ENCODE data around the gene ZNF576. TPM values are rescaled to one million over a fixed set of nuclear protein-coding genes. Genes with fewer than 3 reads are reported as not detected.
A peak's percentile ranks its signal among the peaks of the same experiment; 100 is the strongest.

The ZNF576 gene
- total RNA-seq, 4 donors from 2014 or later, result 9.2 to 20.8 (median 13.7) TPM

- Histone ChIP-seq H3K27me3 (peaks cover 12% of the 10 kb centered on the region), H3K36me3 (no peaks in the 10 kb centered on the region), H3K9me3 (no peaks in the 10 kb centered on the region), H3K4me1 (peaks cover 41% of the 10 kb centered on the region), H3K4me3 (peak overlapping the region; percentile 55), H3K27ac (no peak overlapping the region)
- TF ChIP-seq EP300 (IDR thresholded peaks at IDR 0.05) (no peak), POLR2A (IDR thresholded peaks at IDR 0.05) (no peak), POLR2AphosphoS5 (IDR thresholded peaks at IDR 0.05) (no peak), CTCF (IDR thresholded peaks at IDR 0.05) (no peak)
- DNase-seq (ENCODE audit: low spot score in 2 of 2), result no peak
- WGBS, result 11% methylated on average over 18 of the region's 18 CpGs
Measured at GRCh38 chr19:43638995-43639518, 42.7 kb downstream of the ZNF576 start.

GRCh38 chr19:43639519-43640423 is 43.4 kb downstream of the ZNF576 start, which contains the start of gene CADM4:
CADM4 (minus strand) TSS chr19:43639850; CDS start chr19:43639790, 60 bp downstream.
- DNase-seq (ENCODE audit: low spot score in 2 of 2), result no peak
- Histone ChIP-seq H3K36me3 (no peaks in the 10 kb centered on the region), H3K27me3 (peaks cover 12% of the 10 kb centered on the region), H3K9me3 (no peaks in the 10 kb centered on the region), H3K4me3 (peak within 1 kb of the TSS; percentile 55), H3K27ac (no peak within 1 kb of the TSS), H3K4me1 (peaks cover 34% of the 10 kb centered on the region)
- TF ChIP-seq CTCF (IDR thresholded peaks at IDR 0.05) (no peak), EP300 (IDR thresholded peaks at IDR 0.05) (no peak), POLR2A (IDR thresholded peaks at IDR 0.05) (no peak)
- under 1% methylated on average over 53 of the region's 110 CpGs for WGBS

- peaks cover 12% of the 10 kb centered on the region for H3K27me3 ChIP-seq
Measured at GRCh38 chr19:43640424-43640757, 44.0 kb downstream of the ZNF576 start.

GRCh38 chr19:43641333-43641732 is 44.9 kb downstream of the ZNF576 start:
- H3K9me3 ChIP-seq, result no peaks in the 10 kb centered on the region
- H3K36me3 ChIP-seq, result no peaks in the 10 kb centered on the region
- 80% methylated on average over 2 of the region's 2 CpGs for WGBS
- H3K4me1 ChIP-seq, result peaks cover 22% of the 10 kb centered on the region
- peaks cover 12% of the 10 kb centered on the region for H3K27me3 ChIP-seq
- H3K4me3 ChIP-seq, result no peak overlapping the region
- TF ChIP-seq POLR2A (IDR thresholded peaks at IDR 0.05) (no peak), CTCF (IDR thresholded peaks at IDR 0.05) (no peak), EP300 (IDR thresholded peaks at IDR 0.05) (no peak), POLR2AphosphoS5 (IDR thresholded peaks at IDR 0.05) (no peak)
- DNase-seq (ENCODE audit: low spot score in 2 of 2), result no peak
- H3K27ac ChIP-seq, result no peak overlapping the region

More at GRCh38 chr19:43640424-43640757, 44.0 kb downstream of the ZNF576 start:
- TF ChIP-seq POLR2A (IDR thresholded peaks at IDR 0.05), result no peak
- no peak for TF ChIP-seq CTCF (IDR thresholded peaks at IDR 0.05)
- no peak for TF ChIP-seq EP300 (IDR thresholded peaks at IDR 0.05)
- no peak for TF ChIP-seq POLR2AphosphoS5 (IDR thresholded peaks at IDR 0.05)
- Histone ChIP-seq H3K4me1 (peaks cover 28% of the 10 kb centered on the region), H3K4me3 (peak overlapping the region; percentile 55), H3K27ac (no peak overlapping the region), H3K36me3 (no peaks in the 10 kb centered on the region), H3K9me3 (no peaks in the 10 kb centered on the region)
- 0% methylated on average over 1 of the region's 9 CpGs for WGBS
- DNase-seq (ENCODE audit: low spot score in 2 of 2), result no peak

- H3K4me1 ChIP-seq, result peaks cover 19% of the 10 kb centered on the region
- H3K27me3 ChIP-seq, result peaks cover 12% of the 10 kb centered on the region
- 89% methylated on average over 4 of the region's 4 CpGs for WGBS
- TF ChIP-seq CTCF (IDR thresholded peaks at IDR 0.05), result no peak
- no peak for TF ChIP-seq EP300 (IDR thresholded peaks at IDR 0.05)
- no peak overlapping the region for H3K27ac ChIP-seq
- peaks cover 4% of the 10 kb centered on the region for H3K36me3 ChIP-seq
- no peak for DNase-seq (ENCODE audit: low spot score in 2 of 2)
- no peak overlapping the region for H3K4me3 ChIP-seq
- no peaks in the 10 kb centered on the region for H3K9me3 ChIP-seq
Measured at GRCh38 chr19:43642531-43642930, 46.1 kb downstream of the ZNF576 start.

All from suprapubic skin (tissue), 4 donors.